ENCODE data around the gene NCF2.

Gene NCF2

DNA sequence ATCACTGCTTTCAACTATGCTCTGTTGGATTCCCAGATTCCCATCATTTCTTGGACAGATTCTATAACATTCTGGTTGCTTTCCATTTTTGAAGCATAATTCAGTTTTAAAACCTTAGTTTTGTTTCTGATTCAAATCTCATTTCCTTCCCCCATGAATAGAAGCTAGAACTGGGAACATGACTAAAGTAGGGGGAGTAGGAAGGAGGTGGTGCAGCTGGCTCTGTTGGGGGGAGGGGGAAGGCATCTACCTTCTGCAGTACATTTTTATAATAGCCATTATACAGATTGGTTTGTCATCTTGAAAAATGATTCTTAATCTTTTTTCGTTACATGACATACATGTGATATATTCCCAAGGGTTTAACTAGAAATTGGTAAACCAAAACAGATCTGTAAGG lies 69.9 kb downstream of the NCF2 start:
- no peak overlapping the region for H3K4me2 ChIP-seq (ENCODE audit: low read length)
- peaks cover 51% of the 10 kb centered on the region for H3K36me3 ChIP-seq (replicated peaks; ENCODE audit: low read depth, low read length)
- H3K27me3 ChIP-seq (ENCODE audit: low read depth, low read length), result no peaks in the 10 kb centered on the region
- no peak overlapping the region for H3K9ac ChIP-seq (ENCODE audit: low read length)
- H3K27ac ChIP-seq (ENCODE audit: low read length), result no peak overlapping the region
- peaks cover 3% of the 10 kb centered on the region; the same call in 1 of the 2 replicates for H3K4me1 ChIP-seq (ENCODE audit: low read length)
- H3K79me2 ChIP-seq (ENCODE audit: low read length), result peaks cover 4% of the 10 kb centered on the region; the same call in 1 of the 2 replicates
- no peak overlapping the region for H2AFZ ChIP-seq (ENCODE audit: low read depth, low read length)
- H4K20me1 ChIP-seq (ENCODE audit: insufficient read depth, low read length), result no peaks in the 10 kb centered on the region
- no peak overlapping the region for H3K4me3 ChIP-seq (ENCODE audit: low read length)
- no peaks in the 10 kb centered on the region for H3K9me3 ChIP-seq (ENCODE audit: insufficient read depth, low read length)
- no peak for TF ChIP-seq EZH2phosphoT487 (IDR thresholded peaks at IDR 0.05; ENCODE audit: low read depth)
- TF ChIP-seq CTCF (IDR thresholded peaks at IDR 0.05; ENCODE audit: low read depth, low read length), result no peak

GRCh38 chr1:183517401-183517800 lies 72.9 kb downstream of the NCF2 start:
- Histone ChIP-seq H2AFZ (ENCODE audit: low read depth, low read length) (no peak overlapping the region), H3K9ac (ENCODE audit: low read length) (no peak overlapping the region), H3K79me2 (ENCODE audit: low read length) (peaks cover 16% of the 10 kb centered on the region), H3K4me1 (ENCODE audit: low read length) (peaks cover 3% of the 10 kb centered on the region; the same call in 1 of the 2 replicates), H3K9me3 (ENCODE audit: insufficient read depth, low read length) (no peaks in the 10 kb centered on the region), H3K4me3 (ENCODE audit: low read length) (no peak overlapping the region), H4K20me1 (ENCODE audit: insufficient read depth, low read length) (peaks cover 5% of the 10 kb centered on the region; the same call in 1 of the 2 replicates), H3K27ac (ENCODE audit: low read length) (no peak overlapping the region), H3K27me3 (ENCODE audit: low read depth, low read length) (no peaks in the 10 kb centered on the region), H3K4me2 (ENCODE audit: low read length) (no peak overlapping the region), H3K36me3 (replicated peaks; ENCODE audit: low read depth, low read length) (peaks cover 37% of the 10 kb centered on the region)
- TF ChIP-seq CTCF (IDR thresholded peaks at IDR 0.05; ENCODE audit: low read depth, low read length) (no peak), EZH2phosphoT487 (IDR thresholded peaks at IDR 0.05; ENCODE audit: low read depth) (no peak)

DNA sequence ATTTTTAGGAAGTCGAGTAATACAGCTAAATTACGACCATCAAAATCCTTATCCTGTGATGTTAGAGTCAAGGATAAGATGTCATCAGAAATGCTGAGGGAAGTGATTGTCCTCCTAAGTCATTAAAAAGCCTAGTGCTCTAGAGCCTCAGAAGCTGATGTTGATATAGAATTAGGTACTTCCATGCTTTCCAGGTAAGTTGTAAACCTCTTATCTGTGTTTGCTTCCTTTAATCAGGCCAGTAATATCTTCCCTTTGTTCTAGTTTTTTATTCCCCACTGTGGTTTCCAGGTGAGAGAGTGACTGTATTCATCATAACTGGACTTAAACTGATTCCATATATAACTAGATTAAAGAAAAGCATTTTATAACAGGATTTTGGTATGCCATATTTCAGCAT lies 73.5 kb downstream of the NCF2 start:
- H3K27me3 ChIP-seq (ENCODE audit: low read depth, low read length), result no peaks in the 10 kb centered on the region
- peaks cover 7% of the 10 kb centered on the region for H4K20me1 ChIP-seq (ENCODE audit: insufficient read depth, low read length)
- peaks cover 22% of the 10 kb centered on the region for H3K79me2 ChIP-seq (ENCODE audit: low read length)
- H3K36me3 ChIP-seq (replicated peaks; ENCODE audit: low read depth, low read length), result peaks cover 35% of the 10 kb centered on the region
- H3K4me3 ChIP-seq (ENCODE audit: low read length), result no peak overlapping the region
- H3K4me1 ChIP-seq (ENCODE audit: low read length), result peaks cover 3% of the 10 kb centered on the region; the same call in 1 of the 2 replicates
- no peak overlapping the region for H3K9ac ChIP-seq (ENCODE audit: low read length)
- TF ChIP-seq CTCF (IDR thresholded peaks at IDR 0.05; ENCODE audit: low read depth, low read length) (no peak), EZH2phosphoT487 (IDR thresholded peaks at IDR 0.05; ENCODE audit: low read depth) (no peak)
- H3K9me3 ChIP-seq (ENCODE audit: insufficient read depth, low read length), result no peaks in the 10 kb centered on the region
- no peak overlapping the region for H3K27ac ChIP-seq (ENCODE audit: low read length)
- no peak overlapping the region for H3K4me2 ChIP-seq (ENCODE audit: low read length)
- no peak overlapping the region for H2AFZ ChIP-seq (ENCODE audit: low read depth, low read length)

GRCh38 chr1:183515002-183515689 lies 75.1 kb downstream of the NCF2 start:
- no peak overlapping the region for H3K9ac ChIP-seq (ENCODE audit: low read length)
- H3K79me2 ChIP-seq (ENCODE audit: low read length), result peaks cover 36% of the 10 kb centered on the region
- peaks cover 33% of the 10 kb centered on the region for H3K36me3 ChIP-seq (replicated peaks; ENCODE audit: low read depth, low read length)
- H3K9me3 ChIP-seq (ENCODE audit: insufficient read depth, low read length), result no peaks in the 10 kb centered on the region
- no peak overlapping the region for H2AFZ ChIP-seq (ENCODE audit: low read depth, low read length)
- H3K4me1 ChIP-seq (ENCODE audit: low read length), result no peaks in the 10 kb centered on the region
- H3K27me3 ChIP-seq (ENCODE audit: low read depth, low read length), result no peaks in the 10 kb centered on the region
- no peak for TF ChIP-seq CTCF (IDR thresholded peaks at IDR 0.05; ENCODE audit: low read depth, low read length)
- peaks cover 17% of the 10 kb centered on the region for H4K20me1 ChIP-seq (ENCODE audit: insufficient read depth, low read length)
- no peak overlapping the region for H3K27ac ChIP-seq (ENCODE audit: low read length)
- no peak overlapping the region for H3K4me3 ChIP-seq (ENCODE audit: low read length)
- H3K4me2 ChIP-seq (ENCODE audit: low read length), result no peak overlapping the region

Data from OCI-LY3 (cell line).